Ovary (tissue), 3 donors: ENCODE measurements around the gene SUSD2.

Experiments
- CTCF ChIP-seq, 3 donors: fragments of 450-650 bp in 2 of 3; fragments of 200-600 bp in 1 of 3; IDR thresholded peaks; one replicate each; pipeline versions ENCODE4 v1.5.1 to v1.8.0; 2016 to 2022; ENCODE audit warnings: antibody characterized with exemption in 3 of 3, mild to moderate bottlenecking in 1 of 3
- POLR2A ChIP-seq: fragments of 450-650 bp; IDR thresholded peaks from one replicate; pipeline ENCODE4 v1.6.1; 2017; ENCODE audit warnings: antibody characterized with exemption, mild to moderate bottlenecking, moderate library complexity
- donor health status: DM: no; HTN: no; CAD: no.

DNA sequence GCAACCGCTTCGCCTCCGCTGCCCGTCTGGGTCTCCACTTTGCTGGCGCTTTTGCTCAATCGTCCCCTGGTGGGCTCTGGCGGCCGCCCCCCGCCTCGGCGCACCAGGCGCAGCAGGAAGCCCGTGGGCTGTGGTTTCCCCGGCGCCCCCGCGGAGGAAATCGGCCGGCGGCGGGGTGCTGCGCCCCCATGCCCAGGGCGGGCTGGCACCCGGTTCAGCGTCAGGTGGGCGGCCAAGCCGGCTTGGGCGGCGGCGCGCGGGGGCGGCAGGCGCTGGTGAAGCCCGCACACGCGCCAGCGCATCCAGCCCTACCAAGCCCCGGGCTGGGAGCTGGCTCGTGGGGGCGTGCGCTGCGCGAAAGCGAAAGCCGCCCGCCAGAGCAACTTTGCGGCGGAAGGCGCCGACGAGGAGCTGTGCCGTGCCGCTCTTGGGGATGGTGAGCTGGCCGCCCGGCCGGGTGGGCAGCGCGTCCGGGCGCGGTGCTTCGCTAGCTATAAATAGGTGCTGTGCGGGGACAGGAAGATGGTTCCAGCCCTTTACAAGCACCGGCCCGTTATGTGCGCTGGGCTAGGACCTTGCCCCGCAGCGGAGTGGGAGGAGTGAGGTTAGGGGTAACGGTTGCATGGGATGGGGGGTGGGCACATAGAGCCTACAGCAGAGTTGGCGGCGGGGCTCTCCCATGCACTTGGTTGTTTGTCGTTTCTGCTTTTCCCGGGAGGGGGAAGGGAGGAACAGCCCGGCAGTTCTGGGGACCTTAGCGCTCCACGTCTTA is 25.0 kb upstream of the SUSD2 start:
- TF ChIP-seq POLR2A (no peak), CTCF (IDR thresholded peaks at IDR 0.05) (no peak)
